Stimulated activated naive CD8-positive, alpha-beta T cell treated with anti-CD3 and anti-CD28 coated beads, Interleukin-15, amount 100 ng/mL, for 72 hours (primary cell): ENCODE results near the gene SSB.
A peak's percentile ranks its signal among the peaks of the same experiment; 100 is the strongest.
"Not testable (repeated sequence)": the region's sequence is repeated elsewhere in the genome, so short reads cannot be mapped to it uniquely, and the experiment has no call there.

Experiments used
- ATAC-seq: fragments of 150-1000 bp; cut with Tn5 transposase; 2 replicates; pipeline ENCODE4 v1.10.0; 2021; ENCODE audit warnings: mild to moderate bottlenecking, moderate library complexity
- DNase-seq, 2 donors: peaks; one replicate each; pipeline ENCODE4 v3.0.0; 2021 to 2022
- H3K27ac Mint-ChIP-seq, 2 donors: one replicate each; pipeline ENCODE4 v1.8.0; 2022; ENCODE audit warnings: mild to moderate bottlenecking in 2 of 2, mixed read lengths in 2 of 2, moderate library complexity in 2 of 2
- H3K27me3 Mint-ChIP-seq: one replicate; pipeline ENCODE4 v1.8.0; 2022; ENCODE audit warnings: mixed read lengths
- H3K4me1 Mint-ChIP-seq: one replicate; pipeline ENCODE4 v1.8.0; 2022; ENCODE audit warnings: mild to moderate bottlenecking, mixed read lengths
- H3K4me3 Mint-ChIP-seq, 2 donors: one replicate each; pipeline ENCODE4 v1.8.0; 2022; ENCODE audit warnings: mild to moderate bottlenecking in 2 of 2, mixed read lengths in 2 of 2, moderate library complexity in 1 of 2
- H3K9me3 Mint-ChIP-seq, 2 donors: one replicate each; pipeline ENCODE4 v1.8.0; 2022; ENCODE audit warnings: mixed read lengths in 2 of 2

Gene SSB

GRCh38 chr2:169817369-169817768, 18.7 kb downstream of the SSB start:
- not testable (repeated sequence) for H3K9me3 Mint-ChIP-seq, DNase-seq, H3K27me3 Mint-ChIP-seq, ATAC-seq, H3K27ac Mint-ChIP-seq, H3K4me3 Mint-ChIP-seq
- peaks cover 40% of the 10 kb centered on the region for H3K4me1 Mint-ChIP-seq

DNA sequence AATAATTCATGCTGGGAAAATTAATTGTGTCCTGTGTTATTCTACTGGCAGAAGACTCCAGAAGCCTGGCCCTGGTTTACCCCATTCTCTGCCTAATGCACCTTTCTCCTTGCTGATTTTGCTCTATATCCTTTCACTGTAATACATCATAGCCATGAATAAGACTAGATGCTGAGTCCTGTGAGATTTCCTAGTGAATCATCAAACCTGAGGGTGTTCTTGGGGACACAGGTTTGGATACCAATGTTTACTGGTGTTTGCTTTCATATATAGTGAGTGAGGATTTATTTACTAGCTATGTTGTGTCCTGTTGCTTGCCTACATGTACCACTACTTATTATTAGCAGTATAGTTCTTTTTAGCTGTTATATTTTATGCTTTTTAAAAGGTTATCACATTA, 19.6 kb downstream of the SSB start:
- Mint-ChIP-seq H3K27ac (no peak overlapping the region), H3K4me3 (no peak overlapping the region), H3K4me1 (peaks cover 48% of the 10 kb centered on the region), H3K9me3 (no peaks in the 10 kb centered on the region), H3K27me3 (no peaks in the 10 kb centered on the region)
- ATAC-seq (no peak), DNase-seq (no peak)

GRCh38 chr2:169819106-169819505, 20.4 kb downstream of the SSB start:
- H3K4me3 Mint-ChIP-seq, result no peak overlapping the region
- H3K27ac Mint-ChIP-seq, result peak overlapping the region in 1 of 2 donors; percentile 33
- no peak for ATAC-seq
- H3K4me1 Mint-ChIP-seq, result peaks cover 57% of the 10 kb centered on the region
- no peak for DNase-seq
- no peaks in the 10 kb centered on the region for H3K9me3 Mint-ChIP-seq
- H3K27me3 Mint-ChIP-seq, result no peaks in the 10 kb centered on the region

DNA sequence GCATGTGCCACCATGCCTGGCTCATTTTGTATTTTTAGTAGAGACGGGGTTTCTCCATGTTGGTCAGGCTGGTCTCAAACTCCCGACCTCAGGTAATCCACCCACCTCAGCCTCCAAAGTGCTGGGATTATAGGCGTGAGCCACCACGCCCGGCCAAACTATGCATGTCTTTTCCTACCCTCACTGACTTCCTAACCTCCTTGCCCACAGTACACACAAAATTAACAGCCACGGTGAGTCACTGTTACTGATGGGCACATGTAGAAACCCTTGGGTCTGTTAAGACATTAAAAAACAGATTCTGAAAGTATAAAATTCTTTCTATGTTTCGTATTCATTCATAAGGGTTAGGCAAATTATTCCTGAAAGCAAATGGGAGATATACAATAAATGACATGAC, 21.4 kb downstream of the SSB start:
- H3K27ac Mint-ChIP-seq, H3K9me3 Mint-ChIP-seq, H3K27me3 Mint-ChIP-seq: not testable (repeated sequence)
- ATAC-seq (peak; percentile 58), DNase-seq (peak in 1 of 2 donors; percentile 44)
- peak overlapping the region; percentile 5 to 43 for H3K4me3 Mint-ChIP-seq
- peaks cover 61% of the 10 kb centered on the region for H3K4me1 Mint-ChIP-seq

GRCh38 chr2:169822036-169822435, 23.4 kb downstream of the SSB start:
- Mint-ChIP-seq H3K9me3 (no peaks in the 10 kb centered on the region), H3K27ac (peak overlapping the region in 1 of 2 donors; percentile 81), H3K4me3 (no peak overlapping the region), H3K4me1 (peaks cover 72% of the 10 kb centered on the region), H3K27me3 (no peaks in the 10 kb centered on the region)
- no peak for DNase-seq
- no peak for ATAC-seq

DNA sequence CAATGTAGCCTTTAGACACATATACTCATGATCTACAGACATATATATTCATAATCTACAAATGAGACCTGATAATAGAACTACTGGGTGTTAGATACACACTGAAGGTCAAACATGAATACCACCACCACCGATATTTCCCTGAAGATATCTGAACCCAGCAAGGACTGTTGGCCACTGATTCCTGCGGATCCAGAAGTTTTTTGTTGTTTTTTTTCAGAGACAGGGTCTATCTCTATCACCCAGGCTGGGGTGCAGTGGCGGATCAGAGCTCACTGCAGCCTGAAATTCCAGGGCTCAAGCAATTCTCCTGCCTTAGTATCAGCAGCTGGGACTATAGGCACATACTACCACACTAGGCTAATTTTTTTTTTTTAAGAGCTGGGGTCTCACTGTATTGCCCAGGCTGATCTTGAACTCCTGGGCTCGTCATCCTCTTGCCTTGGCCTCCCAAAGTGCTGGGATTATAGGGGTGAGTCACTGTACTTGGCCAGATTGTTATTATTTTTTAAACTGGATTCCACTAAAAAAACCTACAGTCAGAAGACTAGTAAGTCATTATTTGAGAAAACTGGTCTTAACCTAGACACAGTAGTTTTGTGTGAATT, 24.2 kb downstream of the SSB start:
- Mint-ChIP-seq H3K4me1 (peaks cover 72% of the 10 kb centered on the region), H3K27ac (peak overlapping the region in 1 of 2 donors; percentile 90), H3K9me3 (no peaks in the 10 kb centered on the region), H3K4me3 (peak overlapping the region; percentile 72 to 94), H3K27me3 (no peaks in the 10 kb centered on the region)
- DNase-seq (no peak), ATAC-seq (no peak)

GRCh38 chr2:169823996-169824372, 25.3 kb downstream of the SSB start:
- ATAC-seq (peak; percentile 5), DNase-seq (no peak)
- peaks cover 79% of the 10 kb centered on the region for H3K4me1 Mint-ChIP-seq
- H3K4me3 Mint-ChIP-seq, result peak overlapping the region; percentile 94 to 97
- H3K27ac Mint-ChIP-seq, result peak overlapping the region; percentile 96 to 97
- H3K9me3 Mint-ChIP-seq, result no peaks in the 10 kb centered on the region
- no peaks in the 10 kb centered on the region for H3K27me3 Mint-ChIP-seq

- no peaks in the 10 kb centered on the region for H3K27me3 Mint-ChIP-seq
- peak; percentile 76 for ATAC-seq
- H3K9me3 Mint-ChIP-seq, result no peaks in the 10 kb centered on the region
- H3K27ac Mint-ChIP-seq, result peak within 1 kb of the TSS; percentile 96 to 97
- peaks cover 78% of the 10 kb centered on the region for H3K4me1 Mint-ChIP-seq
- peak within 1 kb of the TSS; percentile 95 to 97 for H3K4me3 Mint-ChIP-seq
- DNase-seq, result peak; percentile 82 to 84
Observed at GRCh38 chr2:169824373-169825333, 26.0 kb downstream of the SSB start, which contains the start of gene METTL5. TSS of gene METTL5 (minus strand) at chr2:169824905. CDS start at chr2:169824597, 308 bp downstream.

DNA sequence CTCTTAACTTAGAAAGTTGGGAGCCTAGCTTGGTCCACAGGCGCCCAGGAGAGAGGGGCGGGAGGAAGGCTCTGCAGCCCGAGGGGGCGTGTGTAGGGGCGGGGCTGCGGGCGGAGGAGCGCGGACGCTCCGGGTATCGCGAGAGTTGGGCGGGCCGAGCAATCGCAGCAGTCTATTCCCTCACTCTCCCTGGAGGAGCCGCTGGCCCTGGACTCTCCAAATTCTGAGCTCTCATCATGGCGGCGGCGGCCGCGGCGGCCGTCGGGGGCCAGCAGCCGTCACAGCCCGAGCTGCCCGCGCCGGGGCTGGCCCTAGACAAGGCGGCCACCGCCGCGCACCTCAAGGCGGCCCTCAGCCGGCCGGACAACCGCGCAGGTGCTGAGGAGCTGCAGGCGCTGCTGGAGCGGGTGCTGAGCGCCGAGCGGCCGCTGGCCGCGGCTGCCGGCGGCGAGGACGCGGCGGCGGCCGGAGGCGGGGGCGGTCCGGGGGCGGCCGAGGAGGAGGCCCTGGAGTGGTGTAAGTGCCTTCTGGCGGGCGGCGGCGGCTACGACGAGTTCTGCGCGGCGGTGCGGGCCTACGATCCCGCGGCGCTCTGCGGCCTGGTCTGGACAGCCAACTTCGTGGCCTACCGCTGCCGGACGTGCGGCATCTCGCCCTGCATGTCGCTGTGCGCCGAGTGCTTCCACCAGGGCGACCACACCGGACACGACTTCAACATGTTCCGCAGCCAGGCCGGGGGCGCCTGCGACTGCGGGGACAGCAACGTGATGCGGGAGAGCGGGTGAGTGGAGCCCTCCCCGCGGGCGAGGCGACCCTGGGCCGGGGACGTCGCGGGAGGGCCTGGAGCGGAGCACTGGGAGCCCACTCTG, 28.8 kb downstream of the SSB start, which contains the start of gene UBR3:
TSS of gene UBR3 (plus strand) at position 183 of the 869 bp plus-strand sequence. CDS start at position 237, 54 bp downstream.
- H3K27me3 Mint-ChIP-seq, result no peaks in the 10 kb centered on the region
- H3K9me3 Mint-ChIP-seq, result no peaks in the 10 kb centered on the region
- peak within 1 kb of the TSS; percentile 91 to 96 for H3K4me3 Mint-ChIP-seq
- peaks cover 68% of the 10 kb centered on the region for H3K4me1 Mint-ChIP-seq
- ATAC-seq (peak; percentile 89), DNase-seq (peak; percentile 87 to 91)
- peak within 1 kb of the TSS; percentile 89 to 91 for H3K27ac Mint-ChIP-seq

- DNase-seq (peak; percentile 20 to 28), ATAC-seq (peak; percentile 45)
- H3K4me3 Mint-ChIP-seq, result peak overlapping the region; percentile 91 to 96
- no peaks in the 10 kb centered on the region for H3K9me3 Mint-ChIP-seq
- H3K27ac Mint-ChIP-seq, result peak overlapping the region; percentile 89 to 91
- H3K27me3 Mint-ChIP-seq, result no peaks in the 10 kb centered on the region
- peaks cover 60% of the 10 kb centered on the region for H3K4me1 Mint-ChIP-seq
Observed at GRCh38 chr2:169828141-169828811, 29.6 kb downstream of the SSB start.

- no peak overlapping the region for H3K27ac Mint-ChIP-seq
- H3K4me3 Mint-ChIP-seq, result no peak overlapping the region
- H3K27me3 Mint-ChIP-seq, result no peaks in the 10 kb centered on the region
- ATAC-seq, result no peak
- peaks cover 24% of the 10 kb centered on the region for H3K4me1 Mint-ChIP-seq
- no peak for DNase-seq
- no peaks in the 10 kb centered on the region for H3K9me3 Mint-ChIP-seq
Observed at GRCh38 chr2:169834401-169834800, 35.7 kb downstream of the SSB start.

- no peak overlapping the region for H3K27ac Mint-ChIP-seq
- no peak for DNase-seq
- H3K4me3 Mint-ChIP-seq, result no peak overlapping the region
- H3K27me3 Mint-ChIP-seq, result no peaks in the 10 kb centered on the region
- ATAC-seq, result no peak
- no peaks in the 10 kb centered on the region for H3K9me3 Mint-ChIP-seq
- peaks cover 19% of the 10 kb centered on the region for H3K4me1 Mint-ChIP-seq
Observed at GRCh38 chr2:169838743-169839489, 40.2 kb downstream of the SSB start.

- DNase-seq (no peak), ATAC-seq (peak; percentile 37)
- Mint-ChIP-seq H3K27ac (peak overlapping the region in 1 of 2 donors; percentile 23), H3K4me1 (peaks cover 22% of the 10 kb centered on the region), H3K27me3 (no peaks in the 10 kb centered on the region), H3K9me3 (no peaks in the 10 kb centered on the region), H3K4me3 (no peak overlapping the region)
Observed at GRCh38 chr2:169839954-169840746, 41.5 kb downstream of the SSB start.
